Fibroblast of upper back skin (primary cell): ENCODE results near the gene IL12B.
A peak's percentile ranks its signal among the peaks of the same experiment; 100 is the strongest.
"Not testable (repeated sequence)": the region's sequence is repeated elsewhere in the genome, so short reads cannot be mapped to it uniquely, and the experiment has no call there.

Source experiments
- DNase-seq: peaks from one replicate; pipeline ENCODE4 v3.0.0-alpha.2; 2013

The IL12B gene

GRCh38 chr5:159330131-159330800 is at the start of gene IL12B:
TSS of gene IL12B (minus strand) at chr5:159330487. CDS start at chr5:159326782, 3,705 bp downstream.
- peak; percentile 50 for DNase-seq

- DNase-seq, result no peak
Measured at GRCh38 chr5:159377653-159378052, 47.4 kb upstream of the IL12B start.

GRCh38 chr5:159367866-159368265 is 37.6 kb upstream of the IL12B start:
- not testable (repeated sequence) for DNase-seq

GRCh38 chr5:159366776-159367175 is 36.5 kb upstream of the IL12B start:
- not testable (repeated sequence) for DNase-seq

GRCh38 chr5:159362220-159362619 is 31.9 kb upstream of the IL12B start:
- DNase-seq, result no peak

- DNase-seq, result not testable (repeated sequence)
Measured at GRCh38 chr5:159359871-159360270, 29.6 kb upstream of the IL12B start.

GRCh38 chr5:159359408-159359807 is 29.1 kb upstream of the IL12B start:
- no peak for DNase-seq

GRCh38 chr5:159353661-159354252 is 23.5 kb upstream of the IL12B start:
- DNase-seq, result peak; percentile 25

GRCh38 chr5:159350644-159351043 is 20.4 kb upstream of the IL12B start:
- DNase-seq, result not testable (repeated sequence)

- not testable (repeated sequence) for DNase-seq
Measured at GRCh38 chr5:159350216-159350615, 19.9 kb upstream of the IL12B start.

- no peak for DNase-seq
Measured at GRCh38 chr5:159345861-159346260, 15.6 kb upstream of the IL12B start.

GRCh38 chr5:159345336-159345735 is 15.0 kb upstream of the IL12B start:
- DNase-seq, result no peak

- DNase-seq, result no peak
Measured at GRCh38 chr5:159343295-159344094, 13.2 kb upstream of the IL12B start.

- no peak for DNase-seq
Measured at GRCh38 chr5:159342840-159343239, 12.6 kb upstream of the IL12B start.

GRCh38 chr5:159341906-159342310 is 11.6 kb upstream of the IL12B start:
- peak; percentile 78 for DNase-seq

GRCh38 chr5:159341145-159341544 is 10.9 kb upstream of the IL12B start:
- no peak for DNase-seq

- DNase-seq, result no peak
Measured at GRCh38 chr5:159340511-159340910, 10.2 kb upstream of the IL12B start.

GRCh38 chr5:159339460-159339859 is 9.2 kb upstream of the IL12B start:
- DNase-seq, result no peak

GRCh38 chr5:159338118-159338517 is 7.8 kb upstream of the IL12B start:
- DNase-seq, result no peak

GRCh38 chr5:159337016-159337955 is 7.0 kb upstream of the IL12B start:
- DNase-seq, result peak; percentile 79

- DNase-seq, result no peak
Measured at GRCh38 chr5:159336586-159336985, 6.3 kb upstream of the IL12B start.

GRCh38 chr5:159333545-159333925 is 3.2 kb upstream of the IL12B start:
- peak; percentile 67 for DNase-seq
